Measurements from ENCODE around the gene CFAP43.

GRCh38 chr10:104202231-104202630 lies 29.9 kb downstream of the CFAP43 start:
- TF ChIP-seq CTCF (conservative IDR thresholded peaks at IDR 0.05; ENCODE audit: low read length) (no peak), EZH2phosphoT487 (IDR thresholded peaks at IDR 0.05; ENCODE audit: borderline replicate concordance, low read depth, low read length) (no peak)

Data from OCI-LY7 (cell line).